ENCODE data around the gene WBP2.

GRCh38 chr17:75837899-75838298 lies 17.2 kb downstream of the WBP2 start:
- TF ChIP-seq CTCF (IDR thresholded peaks at IDR 0.05 in 8 of 11, conservative IDR thresholded peaks at IDR 0.05 in 3 of 11) (no peak), POLR2A (IDR thresholded peaks at IDR 0.05) (no peak)

Data from spleen (tissue), 7 donors.